Peyer's patch (tissue), 4 donors: ENCODE results near the gene PRMT7.

Source experiments
- POLR2A ChIP-seq, 2 donors: fragments of 450-650 bp; IDR thresholded peaks; one replicate each; pipeline ENCODE4 v1.5.1; 2017; ENCODE audit warnings: antibody characterized with exemption in 2 of 2, mild to moderate bottlenecking in 2 of 2, moderate library complexity in 2 of 2
- TF ChIP-seq, protein P1 (sequence below), 6 experiments: fragments of 450-650 bp in 4 of 6; fragments of 200-600 bp in 2 of 6; sonication (generic) in 1 of 6; IDR thresholded peaks; one replicate each; pipeline ENCODE4 v1.5.1; 2017 to 2019; ENCODE audit warnings: antibody characterized with exemption in 6 of 6, mild to moderate bottlenecking in 3 of 6, moderate library complexity in 1 of 6

DNA sequence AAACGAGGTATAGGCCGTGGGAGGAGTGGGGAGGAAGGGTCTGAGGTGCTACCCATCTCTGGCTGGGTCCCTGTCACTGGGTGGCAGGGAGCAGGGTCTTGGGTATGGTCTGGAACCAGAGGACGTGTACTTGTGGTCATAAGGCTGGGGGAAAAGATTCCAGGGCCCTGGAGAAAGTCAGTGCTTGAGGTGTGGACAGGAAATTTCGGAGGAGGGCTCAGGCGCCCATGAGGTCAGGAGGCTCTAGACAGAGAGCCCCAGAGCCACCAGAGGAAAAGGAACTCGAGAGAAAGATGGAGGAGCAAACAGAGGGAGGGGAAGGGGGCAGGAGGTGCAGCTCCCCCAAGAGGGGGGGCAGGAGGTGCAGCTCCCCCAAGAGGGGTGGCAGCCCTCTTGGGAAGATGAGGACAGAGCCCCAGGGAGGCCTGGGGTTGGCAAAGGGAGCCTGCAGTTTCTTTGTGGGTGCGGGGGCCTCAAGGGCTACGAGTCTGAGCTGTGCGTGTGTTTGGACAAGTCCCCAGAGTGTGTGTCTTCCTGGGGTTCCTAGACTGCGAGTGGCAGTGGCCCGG lies 47.2 kb upstream of the PRMT7 start:
- no peak for TF ChIP-seq POLR2A (IDR thresholded peaks at IDR 0.05)
- TF ChIP-seq, protein P1, sequence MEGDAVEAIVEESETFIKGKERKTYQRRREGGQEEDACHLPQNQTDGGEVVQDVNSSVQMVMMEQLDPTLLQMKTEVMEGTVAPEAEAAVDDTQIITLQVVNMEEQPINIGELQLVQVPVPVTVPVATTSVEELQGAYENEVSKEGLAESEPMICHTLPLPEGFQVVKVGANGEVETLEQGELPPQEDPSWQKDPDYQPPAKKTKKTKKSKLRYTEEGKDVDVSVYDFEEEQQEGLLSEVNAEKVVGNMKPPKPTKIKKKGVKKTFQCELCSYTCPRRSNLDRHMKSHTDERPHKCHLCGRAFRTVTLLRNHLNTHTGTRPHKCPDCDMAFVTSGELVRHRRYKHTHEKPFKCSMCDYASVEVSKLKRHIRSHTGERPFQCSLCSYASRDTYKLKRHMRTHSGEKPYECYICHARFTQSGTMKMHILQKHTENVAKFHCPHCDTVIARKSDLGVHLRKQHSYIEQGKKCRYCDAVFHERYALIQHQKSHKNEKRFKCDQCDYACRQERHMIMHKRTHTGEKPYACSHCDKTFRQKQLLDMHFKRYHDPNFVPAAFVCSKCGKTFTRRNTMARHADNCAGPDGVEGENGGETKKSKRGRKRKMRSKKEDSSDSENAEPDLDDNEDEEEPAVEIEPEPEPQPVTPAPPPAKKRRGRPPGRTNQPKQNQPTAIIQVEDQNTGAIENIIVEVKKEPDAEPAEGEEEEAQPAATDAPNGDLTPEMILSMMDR (IDR thresholded peaks at IDR 0.05) = no peak
